Neuronal stem cell (in vitro differentiated cells): ENCODE data around the gene ESRP2.

Experiments
- DNase-seq: peaks from one replicate; pipeline ENCODE4 v3.0.0-alpha.2; 2013; ENCODE audit warnings: low spot score
- H2AFZ ChIP-seq: one replicate; pipeline ENCODE4 v1.6.1; 2013; ENCODE audit warnings: mild to moderate bottlenecking, low read length, inconsistent platforms
- H2AK5ac ChIP-seq: 2 replicates; pipeline ENCODE4 v1.6.1; 2013; ENCODE audit warnings: low read depth, mild to moderate bottlenecking, inconsistent platforms, low read length, moderate library complexity, mixed read lengths
- H2BK120ac ChIP-seq: 2 replicates; pipeline ENCODE4 v1.6.1; 2013; ENCODE audit warnings: low read depth, mild to moderate bottlenecking, inconsistent platforms, low read length, moderate library complexity, mixed read lengths
- H2BK12ac ChIP-seq: one replicate; pipeline ENCODE4 v1.6.1; 2013; ENCODE audit warnings: low read length, inconsistent platforms
- H2BK15ac ChIP-seq: 2 replicates; pipeline ENCODE4 v1.6.1; 2013; ENCODE audit warnings: mild to moderate bottlenecking, low read length, inconsistent platforms, mixed read lengths
- H2BK5ac ChIP-seq: one replicate; pipeline ENCODE4 v1.6.1; 2013; ENCODE audit warnings: inconsistent platforms, mild to moderate bottlenecking, low read length, moderate library complexity
- H3K14ac ChIP-seq: one replicate; pipeline ENCODE4 v1.6.1; 2013; ENCODE audit warnings: low read length, inconsistent platforms
- H3K18ac ChIP-seq: 2 replicates; pipeline ENCODE4 v1.6.1; 2013; ENCODE audit warnings: low read length, inconsistent platforms
- H3K23ac ChIP-seq: 2 replicates; pipeline ENCODE4 v1.6.1; 2013; ENCODE audit warnings: low read depth, mild to moderate bottlenecking, mixed read lengths, low read length, inconsistent platforms; ENCODE audit not compliant: poor library complexity
- H3K27ac ChIP-seq: replicated peaks from 3 replicates; pipeline ENCODE4 v1.5.1; 2013; ENCODE audit warnings: low read length, inconsistent platforms
- H3K27me3 ChIP-seq, 3 experiments: 2 replicates each; pipeline ENCODE4 v1.6.1; 2013; ENCODE audit warnings: low read length in 3 of 3, mild to moderate bottlenecking in 2 of 3, inconsistent platforms in 1 of 3, low read depth in 1 of 3, mixed read lengths in 1 of 3, moderate library complexity in 1 of 3; ENCODE audit not compliant: control insufficient read depth in 3 of 3, insufficient read depth in 3 of 3
- H3K36me3 ChIP-seq, 2 donors: replicated peaks in 1 of 2; 2 replicates each; pipeline ENCODE4 v1.6.1; 2013; ENCODE audit warnings: low read length in 2 of 2; ENCODE audit not compliant: control insufficient read depth in 2 of 2, insufficient read depth in 2 of 2
- H3K4ac ChIP-seq: 2 replicates; pipeline ENCODE4 v1.6.1; 2013; ENCODE audit warnings: inconsistent platforms, mild to moderate bottlenecking, low read length, moderate library complexity
- H3K4me1 ChIP-seq, 2 donors: 1 replicate in 1 of 2; 2 replicates in 1 of 2; pipeline ENCODE4 v1.6.1; 2013; ENCODE audit warnings: low read length in 2 of 2, low read depth in 1 of 2; ENCODE audit not compliant: control insufficient read depth in 2 of 2, insufficient read depth in 1 of 2
- H3K4me2 ChIP-seq: one replicate; pipeline ENCODE4 v1.6.1; 2013; ENCODE audit warnings: mild to moderate bottlenecking, low read length, inconsistent platforms; ENCODE audit not compliant: insufficient read depth, poor library complexity, severe bottlenecking
- H3K4me3 ChIP-seq, 2 donors: 2 replicates each; pipeline ENCODE4 v1.5.1; 2013; ENCODE audit warnings: low read length in 2 of 2, mild to moderate bottlenecking in 2 of 2, inconsistent platforms in 1 of 2, moderate library complexity in 1 of 2
- H3K79me1 ChIP-seq: one replicate; pipeline ENCODE4 v1.6.1; 2013; ENCODE audit warnings: low read depth, mild to moderate bottlenecking, inconsistent platforms, low read length, moderate library complexity
- H3K9ac ChIP-seq: one replicate; pipeline ENCODE4 v1.6.1; 2013; ENCODE audit warnings: mild to moderate bottlenecking, low read depth, low read length, inconsistent platforms; ENCODE audit not compliant: poor library complexity
- H3K9me3 ChIP-seq, 2 donors: replicated peaks in 1 of 2; 2 replicates each; pipeline versions ENCODE3 to v1.6.1; 2013; ENCODE audit warnings: low read length in 2 of 2, mild to moderate bottlenecking in 2 of 2, inconsistent platforms in 1 of 2, low read depth in 1 of 2, mixed read lengths in 1 of 2, moderate library complexity in 1 of 2; ENCODE audit not compliant: control insufficient read depth in 2 of 2, insufficient read depth in 1 of 2
- H4K8ac ChIP-seq: one replicate; pipeline ENCODE4 v1.6.1; 2013; ENCODE audit warnings: low read depth, mild to moderate bottlenecking, inconsistent platforms, low read length, moderate library complexity
- H4K91ac ChIP-seq: one replicate; pipeline ENCODE4 v1.6.1; 2013; ENCODE audit warnings: low read length, low read depth, mild to moderate bottlenecking, inconsistent platforms; ENCODE audit not compliant: poor library complexity
- WGBS, 2 donors: extraction: QIAGEN DNeasy Blood & Tissue Kit; methylation state at CpG; one replicate each; pipeline ENCODE4 v1.1.7; 2013; ENCODE audit warnings: missing lambda C conversion rate in 2 of 2, mixed read lengths in 1 of 2; ENCODE audit not compliant: insufficient read length in 2 of 2, insufficient replicate concordance in 1 of 2; ENCODE audit errors: extremely low coverage in 2 of 2; 5-methylcytosine and 5-hydroxymethylcytosine counted together

The ESRP2 gene

DNA sequence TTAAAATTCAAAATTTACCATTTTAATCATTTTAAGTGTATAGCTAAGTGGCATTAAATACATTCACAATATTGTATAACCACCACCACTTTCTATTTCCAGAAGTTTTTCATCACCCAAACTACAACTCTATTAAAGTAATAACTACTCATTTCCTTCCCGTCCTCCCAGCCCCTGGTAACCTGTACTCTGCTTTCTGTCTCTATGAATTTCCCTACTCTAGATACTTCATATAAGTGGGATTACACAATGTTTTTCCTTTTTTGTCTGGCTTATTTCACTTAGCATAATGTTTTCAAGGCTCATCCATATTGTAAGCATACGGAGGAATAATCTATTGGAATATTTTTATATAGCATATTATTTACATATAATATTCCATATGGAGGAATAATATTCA lies 29.7 kb downstream of the ESRP2 start:
- H3K27me3 ChIP-seq = no peaks in the 10 kb centered on the region
- no peak overlapping the region for H3K9ac ChIP-seq
- no peak overlapping the region for H2AK5ac ChIP-seq
- H2BK12ac ChIP-seq = no peak overlapping the region
- H3K4me3 ChIP-seq = no peak overlapping the region
- no peak overlapping the region for H3K23ac ChIP-seq
- H3K4me1 ChIP-seq = no peaks in the 10 kb centered on the region
- H3K4me2 ChIP-seq = no peak overlapping the region
- no peak for DNase-seq
- H2BK120ac ChIP-seq = no peak overlapping the region
- H3K4ac ChIP-seq = no peak overlapping the region
- no peak overlapping the region for H3K14ac ChIP-seq
- no peak overlapping the region for H2AFZ ChIP-seq
- H3K18ac ChIP-seq = no peak overlapping the region
- H2BK5ac ChIP-seq = no peak overlapping the region
- no peak overlapping the region for H3K27ac ChIP-seq
- H3K9me3 ChIP-seq = no peaks in the 10 kb centered on the region
- peaks cover 2 to 28% of the 10 kb centered on the region in 2 donors for H3K36me3 ChIP-seq
- no peak overlapping the region for H4K8ac ChIP-seq
- no peak overlapping the region for H4K91ac ChIP-seq
- no peaks in the 10 kb centered on the region for H3K79me1 ChIP-seq
- WGBS, 2 donors = no CpG with 5 or more reads among the region's 2 CpGs
- no peak overlapping the region for H2BK15ac ChIP-seq

DNA sequence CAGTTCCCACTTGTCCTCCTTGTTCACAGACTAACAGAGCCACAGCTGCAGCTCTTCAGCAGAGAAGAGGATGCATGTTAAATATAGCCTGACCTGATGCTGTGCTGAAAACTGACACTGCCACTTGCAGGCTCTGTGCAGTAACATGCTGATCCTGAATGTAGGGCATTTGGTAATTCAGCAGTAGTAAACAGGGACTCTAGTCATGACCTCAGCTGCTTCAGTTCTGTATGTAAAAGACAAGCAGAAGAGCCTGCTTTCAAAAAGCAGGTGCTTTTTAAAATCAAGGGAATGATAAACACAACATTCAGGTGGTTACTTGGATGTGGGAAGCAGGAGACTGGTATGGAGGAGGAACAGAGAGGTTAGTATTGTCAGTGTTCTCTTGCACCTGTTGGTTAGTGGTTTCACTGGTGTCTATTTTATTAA lies 33.8 kb downstream of the ESRP2 start:
- Histone ChIP-seq H3K4me3 (no peak overlapping the region), H4K91ac (no peak overlapping the region), H3K9ac (no peak overlapping the region), H3K79me1 (no peaks in the 10 kb centered on the region), H3K14ac (no peak overlapping the region), H2BK120ac (no peak overlapping the region), H4K8ac (no peak overlapping the region), H2BK15ac (no peak overlapping the region), H3K27ac (no peak overlapping the region), H2AFZ (no peak overlapping the region), H3K36me3 (peaks cover 5 to 30% of the 10 kb centered on the region in 2 donors), H3K4ac (no peak overlapping the region), H3K18ac (no peak overlapping the region), H3K27me3 (no peaks in the 10 kb centered on the region), H2BK12ac (no peak overlapping the region), H3K23ac (no peak overlapping the region), H2BK5ac (no peak overlapping the region), H2AK5ac (no peak overlapping the region), H3K4me2 (no peak overlapping the region), H3K9me3 (no peaks in the 10 kb centered on the region), H3K4me1 (peaks cover 0 to 3% of the 10 kb centered on the region in 2 donors)
- DNase-seq = no peak

DNA sequence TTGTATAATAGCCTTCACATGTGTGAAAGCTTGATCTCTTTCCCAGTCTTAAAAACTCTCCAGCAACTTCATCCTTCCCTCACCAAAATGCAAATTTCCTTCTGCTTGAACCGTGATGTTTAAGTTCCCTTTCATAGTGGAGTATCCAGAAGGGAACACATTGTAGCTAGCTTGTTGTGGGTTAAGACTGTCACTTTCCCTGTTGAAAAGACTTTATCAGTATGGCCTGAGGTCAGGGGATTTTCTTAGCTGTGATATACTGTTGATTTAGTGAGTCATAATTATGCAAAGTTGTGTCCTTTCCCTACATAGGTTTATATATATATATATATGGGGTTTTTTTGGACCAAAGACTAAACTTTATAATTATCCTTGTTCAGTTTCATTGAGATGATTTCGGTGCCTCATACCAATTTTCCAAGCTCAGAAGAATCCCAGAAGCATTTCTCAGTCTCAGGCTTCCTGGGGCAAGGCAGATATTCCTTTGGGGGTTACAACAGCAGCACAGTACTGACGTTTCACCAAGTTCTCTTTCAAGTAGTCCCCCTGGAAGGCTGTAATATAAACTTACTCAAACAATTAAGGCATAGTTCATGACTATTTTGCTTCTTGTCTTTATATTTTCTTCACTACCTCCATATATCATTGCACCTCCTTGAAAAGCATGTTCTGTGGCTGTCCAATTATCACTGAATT lies 35.7 kb downstream of the ESRP2 start:
- H3K27ac ChIP-seq = no peak overlapping the region
- H3K4me2 ChIP-seq = no peak overlapping the region
- H3K4ac ChIP-seq = no peak overlapping the region
- H3K9me3 ChIP-seq = no peaks in the 10 kb centered on the region
- H2AK5ac ChIP-seq = no peak overlapping the region
- no peaks in the 10 kb centered on the region for H3K27me3 ChIP-seq
- no CpG with 5 or more reads among the region's 3 CpGs for WGBS, 2 donors
- no peak overlapping the region for H2AFZ ChIP-seq
- no peak overlapping the region for H3K23ac ChIP-seq
- H4K8ac ChIP-seq = no peak overlapping the region
- no peak overlapping the region for H3K9ac ChIP-seq
- H3K79me1 ChIP-seq = no peaks in the 10 kb centered on the region
- no peak overlapping the region for H4K91ac ChIP-seq
- no peak overlapping the region for H3K18ac ChIP-seq
- DNase-seq = no peak
- no peak overlapping the region for H2BK15ac ChIP-seq
- H3K36me3 ChIP-seq = peaks cover 5 to 24% of the 10 kb centered on the region in 2 donors
- H2BK120ac ChIP-seq = no peak overlapping the region
- H2BK12ac ChIP-seq = no peak overlapping the region
- H2BK5ac ChIP-seq = no peak overlapping the region
- H3K14ac ChIP-seq = no peak overlapping the region
- peaks cover 0 to 3% of the 10 kb centered on the region in 2 donors for H3K4me1 ChIP-seq
- H3K4me3 ChIP-seq = no peak overlapping the region

DNA sequence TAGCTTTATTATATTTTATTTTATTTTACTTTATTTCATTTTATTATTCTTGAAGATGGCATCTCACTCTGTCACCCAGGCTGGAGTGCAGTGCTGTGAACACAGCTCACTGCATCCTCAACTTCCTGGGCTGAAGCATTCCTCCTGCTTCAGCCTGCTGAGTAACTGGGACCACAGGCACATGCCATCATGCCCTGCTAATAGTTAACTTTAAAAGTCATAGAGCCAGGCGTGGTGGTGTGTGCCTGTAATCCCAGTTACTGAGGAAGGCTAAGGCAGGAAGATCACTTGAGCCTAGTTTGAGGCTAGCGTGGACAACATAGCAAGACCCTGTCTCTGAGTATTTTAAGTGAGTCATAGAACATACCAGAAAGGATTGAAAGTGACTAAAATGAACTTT lies 38.7 kb downstream of the ESRP2 start:
- Histone ChIP-seq H2AK5ac (no peak overlapping the region), H4K91ac (no peak overlapping the region), H3K4me2 (no peak overlapping the region), H3K4ac (no peak overlapping the region), H3K27ac (no peak overlapping the region), H3K9me3 (no peaks in the 10 kb centered on the region), H3K9ac (no peak overlapping the region), H2BK5ac (no peak overlapping the region), H2BK120ac (no peak overlapping the region), H3K4me3 (no peak overlapping the region), H2AFZ (no peak overlapping the region), H3K23ac (no peak overlapping the region), H3K27me3 (no peaks in the 10 kb centered on the region), H3K36me3 (peaks cover 7 to 37% of the 10 kb centered on the region in 2 donors), H3K4me1 (peaks cover 0 to 3% of the 10 kb centered on the region in 2 donors), H3K18ac (no peak overlapping the region), H3K14ac (no peak overlapping the region), H3K79me1 (no peaks in the 10 kb centered on the region), H2BK15ac (no peak overlapping the region), H2BK12ac (no peak overlapping the region), H4K8ac (no peak overlapping the region)
- WGBS, 2 donors = no CpG with 5 or more reads among the region's 2 CpGs
- no peak for DNase-seq
